H9 (cell line): ENCODE results near the gene ABR. TPM values are rescaled to one million over a fixed set of nuclear protein-coding genes. Genes with fewer than 3 reads are reported as not detected.
A peak's percentile ranks its signal among the peaks of the same experiment; 100 is the strongest.

ENCODE experiments used
- DNase-seq: peaks from one replicate; pipeline ENCODE4 v3.0.0-alpha.2; 2017
- H2AFZ ChIP-seq: one replicate; pipeline ENCODE4 v1.6.1; 2013; ENCODE audit warnings: mild to moderate bottlenecking, low read length, control low read depth, moderate library complexity
- H2AK5ac ChIP-seq: 2 replicates; pipeline ENCODE4 v1.6.1; 2013; ENCODE audit warnings: low read length, control low read depth, mixed read lengths; ENCODE audit not compliant: insufficient read length
- H2BK120ac ChIP-seq: one replicate; pipeline ENCODE4 v1.6.1; 2013; ENCODE audit warnings: low read depth, mild to moderate bottlenecking, low read length, control low read depth, inconsistent platforms; ENCODE audit not compliant: poor library complexity, severe bottlenecking
- H2BK12ac ChIP-seq: 2 replicates; pipeline ENCODE4 v1.6.1; 2013; ENCODE audit warnings: low read length, control low read depth, mixed read lengths, low read depth; ENCODE audit not compliant: insufficient read length
- H2BK15ac ChIP-seq: 2 replicates; pipeline ENCODE4 v1.6.1; 2013; ENCODE audit warnings: low read depth, low read length, control low read depth
- H2BK20ac ChIP-seq: one replicate; pipeline ENCODE4 v1.6.1; 2013; ENCODE audit warnings: low read depth, mild to moderate bottlenecking, low read length, control low read depth, inconsistent platforms; ENCODE audit not compliant: poor library complexity, severe bottlenecking
- H2BK5ac ChIP-seq: 2 replicates; pipeline ENCODE4 v1.6.1; 2013; ENCODE audit warnings: low read length, control low read depth, mixed read lengths; ENCODE audit not compliant: insufficient read length
- H3K14ac ChIP-seq: 2 replicates; pipeline ENCODE4 v1.6.1; 2013; ENCODE audit warnings: low read length, control low read depth; ENCODE audit not compliant: insufficient read depth
- H3K18ac ChIP-seq: 2 replicates; pipeline ENCODE4 v1.6.1; 2013; ENCODE audit warnings: low read depth, mild to moderate bottlenecking, mixed read lengths, low read length, control low read depth; ENCODE audit not compliant: insufficient read length
- H3K23ac ChIP-seq: 2 replicates; pipeline ENCODE4 v1.6.1; 2013; ENCODE audit warnings: low read length, control low read depth, mixed read lengths, low read depth; ENCODE audit not compliant: insufficient read length
- H3K23me2 ChIP-seq: 2 replicates; pipeline ENCODE4 v1.6.1; 2013; ENCODE audit warnings: low read depth, mild to moderate bottlenecking, mixed read lengths, low read length, control low read depth; ENCODE audit not compliant: insufficient read length, poor library complexity, severe bottlenecking
- H3K27ac ChIP-seq: 2 replicates; pipeline ENCODE4 v1.5.1; 2013; ENCODE audit warnings: low read length, control low read depth, mixed read lengths, low read depth; ENCODE audit not compliant: insufficient read length
- H3K27me3 ChIP-seq: 2 replicates; pipeline ENCODE4 v1.6.1; 2013; ENCODE audit warnings: low read length, control low read depth, inconsistent platforms; ENCODE audit not compliant: insufficient read depth
- H3K4ac ChIP-seq: 2 replicates; pipeline ENCODE4 v1.6.1; 2013; ENCODE audit warnings: low read depth, mild to moderate bottlenecking, control low read depth, inconsistent platforms, low read length, moderate library complexity
- H3K4me1 ChIP-seq: 2 replicates; pipeline ENCODE4 v1.6.1; 2013; ENCODE audit warnings: low read length, control low read depth, inconsistent platforms; ENCODE audit not compliant: insufficient read depth
- H3K4me2 ChIP-seq: 2 replicates; pipeline ENCODE4 v1.6.1; 2013; ENCODE audit warnings: low read length, control low read depth, mixed read lengths; ENCODE audit not compliant: insufficient read length, insufficient read depth
- H3K56ac ChIP-seq: 2 replicates; pipeline ENCODE4 v1.6.1; 2013; ENCODE audit warnings: low read depth, mild to moderate bottlenecking, mixed read lengths, low read length, control low read depth; ENCODE audit not compliant: insufficient read length
- H3K79me1 ChIP-seq: 2 replicates; pipeline ENCODE4 v1.6.1; 2013; ENCODE audit warnings: low read depth, mild to moderate bottlenecking, moderate library complexity, low read length, control low read depth, inconsistent platforms; ENCODE audit not compliant: insufficient read depth, poor library complexity, severe bottlenecking
- H3K79me2 ChIP-seq: 2 replicates; pipeline ENCODE4 v1.6.1; 2013; ENCODE audit warnings: low read length, control low read depth, inconsistent platforms; ENCODE audit not compliant: insufficient read depth
- H3K9ac ChIP-seq: 2 replicates; pipeline ENCODE4 v1.6.1; 2013; ENCODE audit warnings: low read length, control low read depth, mixed read lengths; ENCODE audit not compliant: insufficient read length; ENCODE audit errors: extremely low read depth
- H3K9me3 ChIP-seq: one replicate; pipeline ENCODE4 v1.6.1; 2013; ENCODE audit warnings: low read depth, low read length, inconsistent platforms; ENCODE audit not compliant: control insufficient read depth
- H3T11ph ChIP-seq: one replicate; pipeline ENCODE4 v1.6.1; 2013; ENCODE audit warnings: mild to moderate bottlenecking, low read length, control low read depth, inconsistent platforms
- H4K20me1 ChIP-seq: one replicate; pipeline ENCODE4 v1.6.1; 2013; ENCODE audit not compliant: control insufficient read depth, insufficient read length, insufficient read depth
- H4K5ac ChIP-seq: 2 replicates; pipeline ENCODE4 v1.6.1; 2013; ENCODE audit warnings: low read depth, mild to moderate bottlenecking, mixed read lengths, low read length, control low read depth; ENCODE audit not compliant: insufficient read length
- H4K8ac ChIP-seq: replicated peaks from 2 replicates; pipeline ENCODE4 v1.6.1; 2013; ENCODE audit warnings: low read length, control low read depth, mixed read lengths, low read depth; ENCODE audit not compliant: insufficient read length
- H4K91ac ChIP-seq: 2 replicates; pipeline ENCODE4 v1.6.1; 2013; ENCODE audit warnings: low read depth, mild to moderate bottlenecking, moderate library complexity, mixed read lengths, low read length, control low read depth; ENCODE audit not compliant: insufficient read length
- H3K27ac Mint-ChIP-seq, 3 experiments: 2 replicates in 2 of 3; 3 replicates in 1 of 3; pipeline ENCODE4 v1.8.0; 2020 to 2021; ENCODE audit warnings: mixed read lengths in 3 of 3, mild to moderate bottlenecking in 1 of 3, moderate library complexity in 1 of 3
- H3K27me3 Mint-ChIP-seq: 2 replicates; pipeline ENCODE4 v1.8.0; 2021; ENCODE audit warnings: low read depth, mild to moderate bottlenecking, moderate library complexity, mixed read lengths
- H3K36me3 Mint-ChIP-seq, 3 experiments: 2 replicates in 2 of 3; 3 replicates in 1 of 3; pipeline ENCODE4 v1.8.0; 2020 to 2021; ENCODE audit warnings: low read depth in 3 of 3, mixed read lengths in 3 of 3; ENCODE audit not compliant: insufficient read depth in 1 of 3
- H3K4me1 Mint-ChIP-seq, 2 experiments: 2 replicates each; pipeline ENCODE4 v1.8.0; 2020; ENCODE audit warnings: mixed read lengths in 2 of 2
- H3K4me3 Mint-ChIP-seq, 2 experiments: 2 replicates in 1 of 2; 3 replicates in 1 of 2; pipeline ENCODE4 v1.8.0; 2020 to 2021; ENCODE audit warnings: mild to moderate bottlenecking in 2 of 2, mixed read lengths in 2 of 2, moderate library complexity in 1 of 2
- H3K9me3 Mint-ChIP-seq, 2 experiments: 2 replicates in 1 of 2; 3 replicates in 1 of 2; pipeline ENCODE4 v1.8.0; 2020; ENCODE audit warnings: mild to moderate bottlenecking in 2 of 2, mixed read lengths in 2 of 2, moderate library complexity in 1 of 2
- CTCF ChIP-seq: fragments of 200-600 bp; sonication (generic); conservative IDR thresholded peaks from 3 replicates; pipeline ENCODE4 v1.8.0; 2021; ENCODE audit warnings: antibody characterized with exemption, mild to moderate bottlenecking
- WGBS: extraction: QIAGEN DNeasy Blood & Tissue Kit; methylation state at CpG from one replicate; pipeline ENCODE4 v1.1.7; 2013; ENCODE audit warnings: missing lambda C conversion rate, low lambda C conversion rate, mixed read lengths; ENCODE audit not compliant: insufficient read length; ENCODE audit errors: extremely low coverage; 5-methylcytosine and 5-hydroxymethylcytosine counted together
- total RNA-seq: library from RNA; stranded (reverse); gene quantifications from 2 replicates; pipeline ENCODE4 v1.2.1, GENCODE V29; 2021

ABR gene
- total RNA-seq, 1 experiment from 2014 or later: 34.7 TPM

GRCh38 chr17:1202291-1202690, 22.5 kb upstream of the ABR start:
- no peak overlapping the region for H2BK20ac ChIP-seq
- no peaks in the 10 kb centered on the region for H3K36me3 Mint-ChIP-seq
- H3K4ac ChIP-seq: no peak overlapping the region
- no peak overlapping the region for H3K23ac ChIP-seq
- H4K20me1 ChIP-seq: no peaks in the 10 kb centered on the region
- H3K56ac ChIP-seq: no peak overlapping the region
- H3K4me3 Mint-ChIP-seq: no peak overlapping the region
- H2BK5ac ChIP-seq: no peak overlapping the region
- no peak overlapping the region for H2BK12ac ChIP-seq
- no peaks in the 10 kb centered on the region for H3K9me3 ChIP-seq
- H3K18ac ChIP-seq: no peak overlapping the region
- H3K27me3 Mint-ChIP-seq: peaks cover 44% of the 10 kb centered on the region
- no peaks in the 10 kb centered on the region for H3K27me3 ChIP-seq
- H3K79me1 ChIP-seq: no peaks in the 10 kb centered on the region
- no CpG with 5 or more reads among the region's 5 CpGs for WGBS
- DNase-seq: no peak
- H2AFZ ChIP-seq: no peak overlapping the region
- H3K27ac ChIP-seq: no peak overlapping the region
- no peak overlapping the region for H3K27ac Mint-ChIP-seq
- H2BK15ac ChIP-seq: peak overlapping the region; percentile 89; the same call in 1 of the 2 replicates
- H4K91ac ChIP-seq: no peak overlapping the region
- H3K9ac ChIP-seq: no peak overlapping the region
- no peaks in the 10 kb centered on the region for H3K4me1 ChIP-seq
- peak overlapping the region; percentile 30 for H4K8ac ChIP-seq
- H3K9me3 Mint-ChIP-seq: no peaks in the 10 kb centered on the region
- H4K5ac ChIP-seq: no peak overlapping the region
- no peaks in the 10 kb centered on the region for H3K79me2 ChIP-seq
- H3K14ac ChIP-seq: no peak overlapping the region
- no peak overlapping the region for H3T11ph ChIP-seq
- H2BK120ac ChIP-seq: no peak overlapping the region
- H3K23me2 ChIP-seq: peaks cover 6% of the 10 kb centered on the region
- no peak overlapping the region for H2AK5ac ChIP-seq
- no peak overlapping the region for H3K4me2 ChIP-seq
- TF ChIP-seq CTCF: no peak
- H3K4me1 Mint-ChIP-seq: peaks cover 2 to 8% of the 10 kb centered on the region in 2 experiments; a peak in 1 of 4 replicates
